Panc1 (cell line): ENCODE results near the gene C19orf53. TPM values are rescaled to one million over a fixed set of nuclear protein-coding genes. Genes with fewer than 3 reads are reported as not detected.
A peak's percentile ranks its signal among the peaks of the same experiment; 100 is the strongest.

Experiments
- ATAC-seq: fragments of 200-7000 bp; cut with Tn5 transposase; 2 replicates; pipeline ENCODE4 v1.9.1; 2020; ENCODE audit warnings: mild to moderate bottlenecking, moderate library complexity
- BruUV-seq: library from RNA; stranded (reverse); fragments of 400-500 nt; replicated peaks from 2 replicates; lab custom pipeline; 2021; lab: Mats Ljungman, UMichigan
- CTCF ChIA-PET: fragments of 300-600 bp; sonication (Branson Sonifier 250); formaldehyde crosslinking; loops from one replicate; lab custom pipeline; 2022; ENCODE audit warnings: antibody characterized with exemption; lab: Charles Lee
- POLR2A ChIA-PET: fragments of 300-600 bp; sonication (Branson Sonifier 250); formaldehyde crosslinking; loops from one replicate; lab custom pipeline; 2022; ENCODE audit warnings: antibody characterized with exemption; lab: Charles Lee
- DNase-seq: peaks from one replicate; pipeline ENCODE4 v3.0.0-alpha.2; 2010; ENCODE audit warnings: low read depth, low spot score
- H3K27ac ChIP-seq: 2 replicates; pipeline ENCODE4 v1.5.1; 2011; ENCODE audit warnings: mild to moderate bottlenecking, low read length, inconsistent platforms
- H3K27me3 ChIP-seq: fragments of 200-500 bp; sonication (Bioruptor generic); 2 replicates; pipeline ENCODE4 v1.6.0; 2014; ENCODE audit warnings: low read length, inconsistent platforms; ENCODE audit not compliant: control insufficient read depth, insufficient read depth
- H3K36me3 ChIP-seq: fragments of 200-500 bp; sonication (Bioruptor generic); 2 replicates; pipeline ENCODE4 v1.5.1; 2014; ENCODE audit warnings: inconsistent platforms, mild to moderate bottlenecking, low read length, moderate library complexity; ENCODE audit not compliant: control insufficient read depth, insufficient read depth
- H3K4me1 ChIP-seq: 2 replicates; pipeline ENCODE4 v1.5.1; 2011; ENCODE audit warnings: inconsistent platforms, mild to moderate bottlenecking, low read length, moderate library complexity; ENCODE audit not compliant: control insufficient read depth, insufficient read depth
- H3K4me3 ChIP-seq, 2 experiments: 2 replicates each; pipeline ENCODE4 v1.5.1; 2011 to 2012; ENCODE audit warnings: low read depth in 2 of 2, low read length in 2 of 2, mild to moderate bottlenecking in 2 of 2, inconsistent platforms in 1 of 2, moderate library complexity in 1 of 2
- H3K9me3 ChIP-seq: fragments of 200-500 bp; sonication (Bioruptor generic); 2 replicates; pipeline ENCODE4 v1.5.1; 2014; ENCODE audit warnings: low read depth, mild to moderate bottlenecking, inconsistent platforms, low read length, moderate library complexity; ENCODE audit not compliant: control insufficient read depth, insufficient read depth
- CTCF ChIP-seq: fragments of 450-650 bp; IDR thresholded peaks from 2 replicates; pipeline ENCODE4 v1.5.1; 2017; ENCODE audit warnings: mild to moderate bottlenecking
- POLR2AphosphoS5 ChIP-seq: IDR thresholded peaks from 2 replicates; pipeline ENCODE4 v1.6.1; 2012; ENCODE audit warnings: mild to moderate bottlenecking, low read depth, low read length, moderate library complexity
- REST ChIP-seq, 2 experiments: IDR thresholded peaks; 2 replicates each; pipeline ENCODE4 v1.6.1; 2011 to 2012; ENCODE audit warnings: low read depth in 2 of 2, control low read depth in 1 of 2, low read length in 1 of 2, mild to moderate bottlenecking in 1 of 2, moderate library complexity in 1 of 2; ENCODE audit not compliant: insufficient read depth in 1 of 2
- SIN3A ChIP-seq: IDR thresholded peaks from 2 replicates; pipeline ENCODE4 v1.6.1; 2012; ENCODE audit warnings: low read depth, mild to moderate bottlenecking, low read length, moderate library complexity, borderline replicate concordance; ENCODE audit not compliant: insufficient read depth
- TCF7L2 ChIP-seq: IDR thresholded peaks from 2 replicates; pipeline ENCODE4 v1.6.1; 2011; ENCODE audit warnings: mild to moderate bottlenecking, low read depth, low read length, inconsistent platforms
- in situ Hi-C: cut with HindIII; loops from 2 replicates; pipeline ENCODE4 v1.10.0; 2016; ENCODE audit warnings: low sequenced_read_pairs, low pct_unique_long_range_greater_than_20kb
- intact Hi-C: fragments of 100-400 bp; cut with micrococcal nuclease; formaldehyde crosslinking; loops from one replicate; pipeline ENCODE4 v1.10.0; 2022; ENCODE audit not compliant: unreplicated experiment
- total RNA-seq: library from RNA; stranded (reverse); gene quantifications from one replicate; pipeline ENCODE4 v1.2.1, GENCODE V29; 2021; ENCODE audit not compliant: unreplicated experiment

Gene C19orf53
- total RNA-seq, 1 experiment from 2014 or later = 97.2 TPM

- Histone ChIP-seq H3K9me3 (no peaks in the 10 kb centered on the region), H3K4me3 (no peak overlapping the region), H3K27ac (no peak overlapping the region), H3K36me3 (peaks cover 6% of the 10 kb centered on the region; the same call in 1 of the 2 replicates), H3K4me1 (no peaks in the 10 kb centered on the region; the same call in 1 of the 2 replicates), H3K27me3 (no peaks in the 10 kb centered on the region)
- no peak for ATAC-seq
- ChIA-PET CTCF (no interaction called here), POLR2A (interaction anchor here (0.6 kb wide), 1 partner anchor 281 kb away, joined by 3 read pairs; no protein-coding TSS in a partner anchor)
- no peak for DNase-seq
- intact Hi-C loops = no loop called here
- in situ Hi-C loops = no loop called here
- TF ChIP-seq SIN3A (no peak), REST (IDR thresholded peaks at IDR 0.05; ENCODE audit: insufficient read depth in 1 of 2, low read depth in 2 of 2, low read length in 1 of 2) (no peak), POLR2AphosphoS5 (no peak), TCF7L2 (no peak), CTCF (no peak)
- BruUV-seq = no TSS peak
Measured at GRCh38 chr19:13744174-13744573, 30.1 kb upstream of the C19orf53 start.

- Histone ChIP-seq H3K4me1 (no peaks in the 10 kb centered on the region; the same call in 1 of the 2 replicates), H3K36me3 (peaks cover 6% of the 10 kb centered on the region; the same call in 1 of the 2 replicates), H3K9me3 (no peaks in the 10 kb centered on the region), H3K27me3 (no peaks in the 10 kb centered on the region), H3K4me3 (peak overlapping the region; percentile 90), H3K27ac (peak overlapping the region; percentile 68)
- in situ Hi-C loops (no loop called here), intact Hi-C loops (no loop called here)
- no TSS peak for BruUV-seq
- DNase-seq (no peak), ATAC-seq (no peak)
- ChIA-PET CTCF (no interaction called here), POLR2A (interaction anchor here (1.8 kb wide), 1 partner anchor 15 kb away, joined by 6 read pairs; no protein-coding TSS in a partner anchor)
- TF ChIP-seq CTCF (no peak), TCF7L2 (no peak), POLR2AphosphoS5 (no peak; the same call in 1 of the 2 replicates), REST (IDR thresholded peaks at IDR 0.05; ENCODE audit: insufficient read depth in 1 of 2, low read depth in 2 of 2, low read length in 1 of 2) (no peak), SIN3A (no peak)
Measured at GRCh38 chr19:13747098-13747453, 27.2 kb upstream of the C19orf53 start.
